22Rv1 (cell line): Measurements from ENCODE around the gene THADA.

Experiments
- ZFX ChIP-seq: fragments of 450-650 bp; IDR thresholded peaks from 2 replicates; pipeline ENCODE4 v1.6.1; 2017; ENCODE audit warnings: antibody characterized with exemption, borderline replicate concordance
- TF ChIP-seq, protein P1 (sequence below): fragments of 450-650 bp; IDR thresholded peaks from 2 replicates; pipeline ENCODE4 v1.5.1; 2017; ENCODE audit warnings: mild to moderate bottlenecking

DNA sequence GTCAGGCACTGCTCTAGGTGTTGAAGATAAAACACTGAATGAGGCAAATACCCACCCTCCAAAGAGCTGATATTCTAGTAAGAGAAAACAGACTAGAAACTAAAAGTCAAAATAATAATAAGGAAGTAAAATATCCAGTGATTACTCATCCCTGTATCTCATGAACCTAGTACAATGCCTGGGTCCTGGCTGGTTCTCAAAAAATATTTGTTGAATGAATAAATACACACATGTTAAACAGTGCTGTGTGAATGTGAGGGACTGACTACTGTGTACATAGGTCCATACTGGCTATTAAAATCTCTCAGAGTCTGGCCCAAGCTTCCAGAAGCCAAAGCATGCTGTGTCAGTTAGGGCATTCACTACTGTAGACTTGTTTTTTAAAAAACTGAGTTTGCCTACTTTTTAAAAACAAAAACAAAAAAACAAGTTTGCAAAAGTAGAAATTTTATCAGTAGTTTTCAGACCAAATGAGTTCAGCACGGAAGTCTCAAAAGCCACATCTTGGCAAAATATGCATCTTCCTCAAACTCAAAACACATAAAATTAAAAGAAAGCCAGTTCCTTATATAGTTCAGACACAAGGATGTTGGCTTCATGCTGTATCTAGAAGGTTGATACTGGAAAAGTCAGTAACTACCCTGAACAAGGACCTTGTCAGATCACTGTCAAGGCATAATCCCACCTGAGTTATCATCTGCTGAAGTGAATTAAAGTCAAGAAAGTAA lies 136.2 kb downstream of the THADA start:
- TF ChIP-seq, protein P1, sequence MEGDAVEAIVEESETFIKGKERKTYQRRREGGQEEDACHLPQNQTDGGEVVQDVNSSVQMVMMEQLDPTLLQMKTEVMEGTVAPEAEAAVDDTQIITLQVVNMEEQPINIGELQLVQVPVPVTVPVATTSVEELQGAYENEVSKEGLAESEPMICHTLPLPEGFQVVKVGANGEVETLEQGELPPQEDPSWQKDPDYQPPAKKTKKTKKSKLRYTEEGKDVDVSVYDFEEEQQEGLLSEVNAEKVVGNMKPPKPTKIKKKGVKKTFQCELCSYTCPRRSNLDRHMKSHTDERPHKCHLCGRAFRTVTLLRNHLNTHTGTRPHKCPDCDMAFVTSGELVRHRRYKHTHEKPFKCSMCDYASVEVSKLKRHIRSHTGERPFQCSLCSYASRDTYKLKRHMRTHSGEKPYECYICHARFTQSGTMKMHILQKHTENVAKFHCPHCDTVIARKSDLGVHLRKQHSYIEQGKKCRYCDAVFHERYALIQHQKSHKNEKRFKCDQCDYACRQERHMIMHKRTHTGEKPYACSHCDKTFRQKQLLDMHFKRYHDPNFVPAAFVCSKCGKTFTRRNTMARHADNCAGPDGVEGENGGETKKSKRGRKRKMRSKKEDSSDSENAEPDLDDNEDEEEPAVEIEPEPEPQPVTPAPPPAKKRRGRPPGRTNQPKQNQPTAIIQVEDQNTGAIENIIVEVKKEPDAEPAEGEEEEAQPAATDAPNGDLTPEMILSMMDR = no peak
- TF ChIP-seq ZFX = no peak
